ENCODE data around the gene CLEC2D. TPM values are rescaled to one million over a fixed set of nuclear protein-coding genes. Genes with fewer than 3 reads are reported as not detected.

CLEC2D gene
- total and polyA plus RNA-seq, 12 donors, result 0.75 to 12.4 (median 3.3) TPM

DNA sequence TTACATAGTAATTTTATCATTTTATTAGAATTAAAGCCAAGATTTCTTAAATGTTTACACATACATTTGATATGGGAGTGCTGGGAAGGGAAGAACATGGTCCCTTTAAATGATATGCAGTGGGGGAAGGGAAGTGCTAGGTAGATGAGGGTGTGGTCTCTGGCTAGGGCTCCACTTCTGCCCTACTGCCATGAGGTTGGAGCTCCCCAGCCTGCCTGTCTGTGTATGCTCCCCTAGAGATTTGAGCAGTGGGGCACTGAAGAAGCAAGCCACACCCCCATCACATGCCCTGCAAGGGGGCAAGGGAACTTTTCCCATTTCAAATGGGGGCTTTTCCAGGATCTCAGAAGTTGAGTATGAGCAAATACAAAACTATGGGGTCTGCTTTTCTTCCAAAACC, 37.8 kb downstream of the CLEC2D start:
- no peaks in the 10 kb centered on the region for H3K9me3 ChIP-seq (replicated peaks in 1 of 3)
- DNase-seq, result no peak
- no peak overlapping the region for H3K27ac ChIP-seq
- TF ChIP-seq POLR2A (IDR thresholded peaks at IDR 0.05), result no peak
- TF ChIP-seq, protein P1, sequence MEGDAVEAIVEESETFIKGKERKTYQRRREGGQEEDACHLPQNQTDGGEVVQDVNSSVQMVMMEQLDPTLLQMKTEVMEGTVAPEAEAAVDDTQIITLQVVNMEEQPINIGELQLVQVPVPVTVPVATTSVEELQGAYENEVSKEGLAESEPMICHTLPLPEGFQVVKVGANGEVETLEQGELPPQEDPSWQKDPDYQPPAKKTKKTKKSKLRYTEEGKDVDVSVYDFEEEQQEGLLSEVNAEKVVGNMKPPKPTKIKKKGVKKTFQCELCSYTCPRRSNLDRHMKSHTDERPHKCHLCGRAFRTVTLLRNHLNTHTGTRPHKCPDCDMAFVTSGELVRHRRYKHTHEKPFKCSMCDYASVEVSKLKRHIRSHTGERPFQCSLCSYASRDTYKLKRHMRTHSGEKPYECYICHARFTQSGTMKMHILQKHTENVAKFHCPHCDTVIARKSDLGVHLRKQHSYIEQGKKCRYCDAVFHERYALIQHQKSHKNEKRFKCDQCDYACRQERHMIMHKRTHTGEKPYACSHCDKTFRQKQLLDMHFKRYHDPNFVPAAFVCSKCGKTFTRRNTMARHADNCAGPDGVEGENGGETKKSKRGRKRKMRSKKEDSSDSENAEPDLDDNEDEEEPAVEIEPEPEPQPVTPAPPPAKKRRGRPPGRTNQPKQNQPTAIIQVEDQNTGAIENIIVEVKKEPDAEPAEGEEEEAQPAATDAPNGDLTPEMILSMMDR (IDR thresholded peaks at IDR 0.05), result no peak
- H3K36me3 ChIP-seq (replicated peaks in 1 of 2), result no peaks in the 10 kb centered on the region
- H3K27me3 ChIP-seq, result no peaks in the 10 kb centered on the region
- intact Hi-C loops (cut with DNase I), result loop anchor here in 1 of 2 donors (5.0 kb wide), 1 partner anchor 75 kb away; no protein-coding TSS in a partner anchor
- no peak overlapping the region for H3K4me3 ChIP-seq
- H3K4me1 ChIP-seq (replicated peaks in 1 of 2), result no peaks in the 10 kb centered on the region

DNA sequence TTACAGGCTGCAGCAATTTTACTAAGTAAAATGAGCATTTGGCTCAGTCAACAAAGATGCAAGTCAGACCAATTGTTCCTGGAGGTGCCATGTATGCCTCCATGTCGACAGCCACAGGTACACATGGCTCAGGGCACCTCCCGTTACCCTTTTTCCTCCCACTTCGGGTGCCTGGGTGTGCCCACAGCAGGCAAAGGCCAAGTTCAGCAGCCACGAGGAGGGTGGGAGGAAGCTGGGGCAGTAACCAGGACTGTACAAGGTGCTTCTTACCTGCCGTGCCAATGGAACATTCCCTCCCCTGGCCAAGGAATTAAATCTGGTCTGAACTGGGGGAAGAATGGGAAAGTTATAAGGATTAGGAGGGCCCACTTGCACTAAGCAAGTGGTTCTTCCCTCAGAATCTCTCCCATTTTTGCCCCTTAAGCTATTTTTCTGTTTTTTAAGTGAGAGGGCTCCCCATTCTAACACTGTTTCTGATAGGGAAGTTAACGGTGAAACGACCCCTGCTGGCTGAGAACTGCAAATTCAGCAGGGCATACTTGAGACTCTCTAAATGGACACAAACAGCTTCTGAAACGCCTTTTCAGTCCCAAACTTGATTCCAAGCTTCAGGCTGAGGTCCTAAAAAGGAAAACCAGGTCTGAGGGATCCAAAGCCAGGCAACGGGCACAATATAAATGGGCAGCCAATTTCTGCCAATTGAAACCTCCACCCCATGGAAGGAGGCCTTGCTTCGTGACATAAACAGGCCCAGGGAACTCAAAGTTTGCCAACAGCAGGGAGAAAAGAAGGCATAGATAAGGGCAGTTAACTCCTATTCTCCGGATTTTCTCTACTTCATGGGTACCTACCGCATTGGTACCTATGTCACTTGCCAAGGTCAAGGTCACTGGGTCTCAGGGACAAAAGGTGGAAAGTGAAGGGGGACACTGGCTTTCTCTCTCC, 38.6 kb downstream of the CLEC2D start:
- intact Hi-C loops (cut with DNase I), result loop anchor here in 1 of 2 donors (5.0 kb wide), 1 partner anchor 76 kb away; no protein-coding TSS in a partner anchor
- H3K4me3 ChIP-seq, result no peak overlapping the region
- WGBS, 4 donors, result 44 to 53% (median 48%) methylated on average over 12 of the region's 12 CpGs
- H3K9me3 ChIP-seq (replicated peaks in 1 of 3), result no peaks in the 10 kb centered on the region
- H3K4me1 ChIP-seq (replicated peaks in 1 of 2), result no peaks in the 10 kb centered on the region
- DNase-seq, result peak; percentile 32 to 81 (median 52)
- TF ChIP-seq POLR2A (IDR thresholded peaks at IDR 0.05), result no peak
- TF ChIP-seq, protein P1 (IDR thresholded peaks at IDR 0.05), result peak; percentile 58 to 79 (median 73)
- no peaks in the 10 kb centered on the region for H3K27me3 ChIP-seq
- H3K36me3 ChIP-seq (replicated peaks in 1 of 2), result no peaks in the 10 kb centered on the region
- no peak overlapping the region for H3K27ac ChIP-seq

DNA sequence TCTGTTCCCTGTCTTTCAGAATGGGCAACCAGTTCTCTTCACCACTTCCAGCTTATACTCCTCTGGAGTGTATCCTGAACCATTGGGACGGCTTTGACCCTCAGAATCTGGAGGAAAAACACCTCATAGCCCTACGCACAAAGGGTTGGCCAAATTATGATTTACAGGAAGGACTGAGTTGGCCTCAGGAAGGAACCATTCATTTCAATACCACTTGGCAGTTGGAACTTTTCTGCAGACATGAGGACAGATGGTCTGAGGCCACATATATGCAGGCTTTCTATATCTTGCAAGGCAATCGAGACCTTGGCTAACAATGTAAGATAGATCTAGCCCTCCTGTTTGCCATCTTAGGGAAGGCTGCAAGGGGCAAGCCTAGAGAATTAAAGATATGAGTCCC, 39.3 kb downstream of the CLEC2D start:
- no peak for DNase-seq
- intact Hi-C loops (cut with DNase I), result loop anchor here in 1 of 2 donors (5.0 kb wide), 1 partner anchor 77 kb away; no protein-coding TSS in a partner anchor
- Histone ChIP-seq H3K4me1 (replicated peaks in 1 of 2) (no peaks in the 10 kb centered on the region), H3K9me3 (replicated peaks in 1 of 3) (no peaks in the 10 kb centered on the region), H3K4me3 (no peak overlapping the region), H3K27me3 (no peaks in the 10 kb centered on the region), H3K36me3 (replicated peaks in 1 of 2) (no peaks in the 10 kb centered on the region), H3K27ac (no peak overlapping the region)
- no peak for TF ChIP-seq POLR2A (IDR thresholded peaks at IDR 0.05)
- TF ChIP-seq, protein P1 (IDR thresholded peaks at IDR 0.05), result no peak
- 67 to 92% (median 80%) methylated on average over 2 to 3 of the region's 3 CpGs for WGBS, 4 donors

DNA sequence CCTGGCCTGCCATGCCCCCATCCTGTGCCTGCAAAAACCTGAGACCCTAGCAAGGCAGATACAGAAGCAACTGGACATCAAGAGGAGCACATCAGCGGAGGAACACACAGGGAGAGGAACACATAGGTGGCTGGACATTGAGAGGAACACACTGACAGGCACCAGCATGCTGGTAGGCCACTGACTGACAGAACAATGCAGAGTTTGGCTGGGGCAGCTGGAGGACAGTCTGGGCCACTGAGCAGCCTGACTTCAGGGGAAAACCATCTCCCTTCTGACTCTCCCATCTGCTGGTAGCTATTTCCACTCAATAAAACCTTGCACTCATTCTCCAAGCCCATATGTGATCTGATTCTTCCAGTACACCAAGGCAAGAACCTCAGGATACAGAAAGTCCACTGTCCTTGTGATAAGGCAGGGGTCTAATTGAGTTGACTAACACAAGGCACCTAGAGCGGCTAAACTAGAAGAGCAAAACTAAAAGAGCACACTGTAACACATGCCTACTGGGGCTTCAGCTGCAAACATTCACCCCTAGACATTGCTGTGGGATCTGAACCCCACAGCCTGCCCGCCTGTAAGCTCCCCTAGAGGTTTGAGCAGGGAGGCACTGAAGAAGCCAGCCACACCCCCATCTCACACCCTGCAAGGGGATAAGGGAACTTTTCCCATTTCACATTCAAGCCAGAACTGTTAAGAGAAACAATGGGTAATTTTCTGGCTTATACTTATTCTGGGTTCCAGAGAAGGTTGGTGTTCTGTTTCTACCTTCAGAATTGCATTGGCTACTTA, 41.3 kb downstream of the CLEC2D start:
- Histone ChIP-seq H3K9me3 (replicated peaks in 1 of 3) (no peaks in the 10 kb centered on the region), H3K4me1 (replicated peaks in 1 of 2) (no peaks in the 10 kb centered on the region), H3K27me3 (no peaks in the 10 kb centered on the region), H3K4me3 (no peak overlapping the region), H3K27ac (no peak overlapping the region), H3K36me3 (replicated peaks in 1 of 2) (no peaks in the 10 kb centered on the region)
- no peak for DNase-seq
- intact Hi-C loops (cut with DNase I), result loop anchor here in 1 of 2 donors (5.0 kb wide), 1 partner anchor 73 kb away; no protein-coding TSS in a partner anchor
- no peak for TF ChIP-seq POLR2A (IDR thresholded peaks at IDR 0.05)
- TF ChIP-seq, protein P1 (IDR thresholded peaks at IDR 0.05), result no peak
- 79 to 97% (median 92%) methylated on average over 2 to 3 of the region's 3 CpGs for WGBS, 4 donors

Measured in adrenal gland (tissue), 12 donors.